HG02840 (cell line): ENCODE results near the gene POC5.

ENCODE experiments used
- ATAC-seq: cut with Tn5 transposase; IDR thresholded peaks from one replicate; pipeline ENCODE4 v1.9.1; 2021; ENCODE audit warnings: mild to moderate bottlenecking, moderate library complexity, moderate number of reproducible peaks; ENCODE audit not compliant: unreplicated experiment, low FRiP score

Gene POC5

DNA sequence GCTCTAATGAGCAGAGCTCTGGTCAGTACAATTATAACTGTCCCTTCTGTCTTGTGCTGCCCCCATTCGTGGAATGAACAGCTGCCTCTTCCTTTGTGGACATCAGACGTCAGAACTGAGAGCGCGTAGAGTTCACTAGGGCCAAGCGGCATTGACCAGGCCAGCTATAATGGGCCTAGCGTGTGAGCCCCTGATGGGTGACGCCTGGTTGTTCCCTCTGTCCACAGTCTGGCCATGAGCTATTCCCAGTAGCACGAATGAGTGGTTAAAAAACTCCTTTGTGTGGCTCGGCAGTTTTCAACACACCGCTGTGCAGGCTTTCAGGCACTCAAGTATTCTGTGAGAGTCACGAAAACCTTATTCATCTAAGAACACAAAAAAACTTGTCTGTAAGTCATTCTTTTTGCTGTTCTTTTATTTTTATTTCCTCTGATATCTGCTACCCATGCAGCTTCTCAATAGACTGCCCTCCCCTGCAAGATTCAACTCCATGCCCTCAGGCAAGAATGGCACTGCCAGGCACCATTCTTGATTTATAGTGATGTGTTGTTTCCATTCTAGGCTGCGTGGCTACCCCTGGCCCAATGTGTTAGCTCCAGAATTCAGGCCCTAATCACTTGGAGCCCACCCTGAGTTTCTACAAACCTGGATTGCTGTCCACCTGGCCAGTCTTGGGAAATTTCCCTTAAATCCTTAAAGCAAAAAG lies 53.5 kb downstream of the POC5 start:
- ATAC-seq = no peak

DNA sequence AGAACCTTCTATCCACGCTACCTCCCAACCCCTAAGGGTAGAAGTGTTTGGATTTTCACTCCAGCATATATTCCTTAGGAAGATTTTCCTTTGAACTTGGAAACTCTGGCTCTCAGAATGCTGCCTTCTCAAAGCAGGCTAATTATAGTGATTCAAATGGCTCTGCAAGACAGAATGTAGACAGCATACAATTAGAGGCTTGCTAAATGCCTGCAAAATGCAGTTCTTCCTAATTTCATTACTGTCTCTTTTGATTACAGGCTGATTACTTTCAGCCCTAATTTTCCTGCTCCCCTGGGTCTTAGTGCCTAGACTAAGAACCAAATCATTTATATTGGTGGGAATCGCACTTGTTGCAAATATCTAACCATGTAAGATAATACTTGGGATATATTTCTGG lies 55.2 kb downstream of the POC5 start:
- no peak for ATAC-seq

DNA sequence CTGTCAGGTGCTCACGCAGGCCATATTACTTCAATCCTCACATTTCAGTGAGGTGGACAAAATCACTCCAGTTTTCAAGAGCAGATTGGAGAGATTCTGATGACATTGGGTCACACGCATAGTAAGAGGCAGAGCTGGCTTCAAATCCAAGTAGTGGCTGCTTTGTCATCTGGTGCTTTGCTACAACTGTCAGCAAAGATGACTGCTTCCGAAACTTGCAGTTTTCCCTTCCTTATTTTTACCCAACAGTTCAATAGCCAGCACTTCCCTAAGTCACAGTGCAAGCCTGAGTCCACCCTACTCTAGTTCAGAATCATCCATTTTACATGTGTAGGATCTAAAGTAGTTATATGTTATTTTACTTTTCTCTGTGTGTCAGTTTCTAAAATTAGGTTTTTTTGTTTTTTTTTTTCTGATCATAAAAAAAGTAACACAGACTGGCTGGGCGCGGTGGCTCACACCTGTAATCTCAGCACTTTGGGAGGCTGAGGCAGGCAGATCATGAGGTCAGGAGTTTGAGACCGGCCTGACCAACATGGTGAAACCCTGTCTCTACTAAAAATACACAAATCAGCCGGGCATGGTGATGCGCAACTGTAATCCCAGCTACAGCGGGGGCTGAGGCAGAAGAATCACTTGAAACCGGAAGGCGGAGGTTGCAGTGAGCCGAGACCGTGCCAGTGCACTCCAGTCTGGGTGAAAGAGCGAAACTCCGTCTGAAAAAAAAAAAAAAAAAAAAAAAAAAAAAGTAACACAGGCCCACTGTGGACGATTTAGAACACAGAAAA lies 56.4 kb downstream of the POC5 start:
- ATAC-seq = no peak

DNA sequence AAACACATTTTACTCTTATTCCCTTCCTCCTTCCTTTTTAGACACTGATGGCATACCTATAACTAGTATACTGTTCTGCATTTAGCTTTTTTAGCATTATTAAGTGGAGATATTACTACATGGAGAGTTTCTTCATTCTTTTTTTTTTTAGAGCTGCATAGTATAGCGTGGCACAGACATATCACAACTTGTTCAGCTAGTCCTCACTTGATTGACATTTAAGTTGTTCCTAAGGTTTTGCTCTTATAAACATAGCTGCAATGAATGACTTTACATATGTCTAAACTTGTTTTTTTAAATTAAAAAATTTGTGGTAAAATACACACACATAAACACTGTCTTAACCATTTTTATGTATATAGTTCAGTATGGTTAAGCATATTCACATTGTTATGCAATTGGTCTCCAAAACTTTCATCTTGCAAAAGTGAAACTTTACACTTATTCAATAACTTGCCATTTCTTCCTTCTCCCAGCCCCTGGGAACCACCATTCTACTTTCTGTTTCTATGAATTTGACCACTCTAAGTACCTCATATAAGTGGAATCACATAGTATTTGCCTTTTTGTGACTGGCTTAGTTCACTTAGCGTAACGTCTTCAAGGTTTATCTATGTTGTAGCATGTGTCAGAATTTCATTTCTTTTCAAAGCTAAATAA lies 57.3 kb downstream of the POC5 start:
- no peak for ATAC-seq

DNA sequence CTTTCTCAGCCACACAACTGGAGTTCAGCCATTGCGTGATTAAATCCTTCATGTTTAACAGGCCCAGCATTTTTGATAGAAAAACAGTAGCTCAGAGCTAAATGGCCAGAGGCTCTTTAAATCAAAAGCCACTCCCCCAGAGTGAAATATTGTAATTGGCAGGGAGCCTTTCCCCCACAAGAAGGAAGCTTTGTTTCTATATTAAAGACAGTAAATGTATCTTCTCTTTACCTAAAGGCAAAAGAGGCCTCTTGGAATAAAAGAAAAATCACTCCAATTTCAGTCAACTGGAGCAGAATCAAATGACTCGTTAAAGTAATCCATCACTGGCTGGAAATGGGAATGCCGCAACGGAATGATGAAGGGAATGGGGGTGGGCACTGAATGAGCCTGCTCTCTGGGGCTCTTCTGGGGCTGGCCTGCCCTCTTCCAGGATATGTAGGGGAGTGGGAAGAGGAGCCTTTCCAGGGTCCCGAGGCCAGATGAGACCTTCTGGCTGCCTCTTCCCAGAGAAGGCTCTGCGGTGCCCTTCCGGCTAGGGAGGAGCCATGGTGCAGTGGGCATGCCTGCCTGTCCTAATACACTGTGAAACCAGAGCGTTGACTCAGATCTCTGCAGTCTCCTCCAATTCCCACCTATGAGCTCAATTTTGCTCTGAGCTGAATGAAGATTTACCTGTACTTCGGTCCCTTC lies 60.8 kb downstream of the POC5 start:
- ATAC-seq = no peak

DNA sequence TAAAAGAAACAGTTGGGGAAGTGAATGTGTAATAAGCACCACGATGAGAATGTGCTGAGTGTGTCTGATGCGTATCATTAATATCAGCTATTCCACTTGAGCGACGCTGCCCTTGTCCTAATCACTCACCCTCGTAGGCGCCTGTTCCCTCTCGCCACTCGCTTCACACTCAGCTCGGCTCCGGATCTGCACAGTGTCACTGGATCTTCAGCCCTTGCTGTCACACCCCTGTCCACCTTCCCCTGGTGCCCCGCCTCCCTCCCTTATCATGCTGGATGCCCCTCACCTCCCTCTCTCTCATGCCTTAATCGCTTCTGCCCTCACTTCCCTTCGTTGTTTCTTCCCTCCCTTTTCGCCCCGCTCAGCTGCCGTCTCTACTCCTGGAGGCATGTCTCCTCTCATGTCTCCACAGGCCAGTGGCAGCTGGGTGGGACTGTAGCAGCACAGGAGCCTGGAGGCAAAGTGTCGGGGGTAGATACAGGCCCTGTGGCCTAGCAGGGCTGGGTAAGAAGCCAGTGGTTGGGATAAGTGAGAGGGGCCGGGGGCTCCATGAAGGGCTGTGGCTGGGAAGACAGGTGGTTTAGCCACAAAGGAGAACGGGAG lies 62.4 kb downstream of the POC5 start:
- no peak for ATAC-seq

DNA sequence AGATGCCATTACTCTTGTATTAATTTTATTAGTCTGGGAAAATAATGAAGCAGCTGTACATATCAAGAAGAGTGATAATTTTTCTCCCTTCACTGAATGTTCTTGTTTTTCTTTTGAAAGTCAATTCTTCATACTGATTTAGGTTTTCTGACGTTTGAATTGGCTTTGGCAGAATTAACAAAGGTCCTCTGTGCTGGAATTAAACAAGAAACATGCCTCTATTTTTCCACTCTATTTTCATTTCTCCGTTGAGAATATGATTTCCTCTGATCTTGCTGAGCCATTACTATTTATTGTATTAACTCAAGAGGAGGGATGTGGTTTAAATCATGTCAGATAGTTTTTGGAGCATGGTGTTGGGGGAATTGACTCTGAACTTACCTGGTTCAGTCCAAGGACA lies 63.7 kb downstream of the POC5 start:
- no peak for ATAC-seq

DNA sequence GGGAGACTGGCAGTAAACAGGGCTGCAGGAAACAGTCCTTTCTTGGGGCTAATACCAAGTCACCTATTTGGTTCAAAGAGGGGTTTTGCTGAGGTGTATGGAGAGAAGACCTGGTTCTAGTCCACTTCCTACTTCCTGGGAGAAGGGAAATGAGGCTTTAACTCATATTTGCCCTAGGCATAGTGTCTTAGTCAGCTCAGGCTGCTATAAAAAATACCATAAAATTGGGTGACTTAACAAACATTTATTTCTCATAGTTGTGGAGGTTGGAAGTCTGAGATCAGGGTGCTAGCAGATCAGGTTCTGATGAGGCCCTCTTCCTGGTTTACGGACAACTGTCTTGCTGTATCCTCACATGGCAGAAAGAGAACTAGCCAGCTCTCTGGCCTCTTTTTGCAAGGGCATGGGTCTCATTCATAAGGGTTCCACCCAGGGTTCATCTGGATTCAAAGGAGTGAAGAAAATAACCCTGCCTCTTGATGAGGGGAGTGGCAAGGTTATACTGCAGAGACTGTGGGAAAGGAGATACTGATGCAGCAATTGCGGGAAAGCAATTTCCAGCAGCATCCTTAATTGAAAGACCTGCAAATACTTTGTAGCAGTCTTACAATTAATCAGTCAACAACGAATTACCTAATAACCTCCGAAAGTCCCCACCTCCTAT lies 65.5 kb downstream of the POC5 start:
- no peak for ATAC-seq

DNA sequence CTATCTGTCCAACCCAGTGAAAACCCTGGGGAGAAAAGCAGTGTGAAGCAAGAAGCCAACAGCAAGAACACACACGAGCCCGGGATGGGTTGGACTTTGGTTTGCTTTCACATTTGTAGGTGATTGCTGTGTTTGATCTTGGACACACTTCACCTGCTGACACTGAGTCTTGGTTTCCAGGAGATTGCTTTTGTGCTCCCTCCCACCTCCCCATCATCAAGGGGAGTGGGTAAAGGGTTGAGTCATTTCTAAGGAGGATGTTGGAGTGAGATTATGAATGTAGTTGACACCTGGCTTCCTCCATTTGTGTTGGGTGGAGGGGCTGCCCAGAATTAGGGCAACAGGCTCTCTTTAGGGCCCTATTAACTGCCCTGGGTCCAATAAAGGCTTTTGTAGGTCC lies 68.5 kb downstream of the POC5 start:
- ATAC-seq = no peak

DNA sequence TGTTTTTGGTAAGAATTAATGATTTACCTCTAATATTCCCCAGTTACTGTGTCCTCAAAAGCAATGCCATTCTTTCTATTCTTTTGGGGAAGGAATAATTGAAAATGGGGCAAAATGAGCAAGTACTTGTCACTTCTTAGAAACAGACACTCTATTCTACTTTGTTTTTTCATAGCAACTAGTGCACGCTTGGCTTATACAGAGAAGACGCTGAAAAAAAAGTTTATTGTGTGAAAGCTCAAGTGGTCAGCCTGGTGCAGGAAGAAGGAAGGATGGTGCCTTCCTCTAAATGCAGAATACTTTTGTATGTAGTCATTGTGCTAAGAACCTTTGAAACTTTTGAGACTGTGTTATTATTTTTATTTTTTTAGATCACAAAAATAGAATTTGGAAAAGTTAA lies 76.4 kb downstream of the POC5 start:
- ATAC-seq = no peak

DNA sequence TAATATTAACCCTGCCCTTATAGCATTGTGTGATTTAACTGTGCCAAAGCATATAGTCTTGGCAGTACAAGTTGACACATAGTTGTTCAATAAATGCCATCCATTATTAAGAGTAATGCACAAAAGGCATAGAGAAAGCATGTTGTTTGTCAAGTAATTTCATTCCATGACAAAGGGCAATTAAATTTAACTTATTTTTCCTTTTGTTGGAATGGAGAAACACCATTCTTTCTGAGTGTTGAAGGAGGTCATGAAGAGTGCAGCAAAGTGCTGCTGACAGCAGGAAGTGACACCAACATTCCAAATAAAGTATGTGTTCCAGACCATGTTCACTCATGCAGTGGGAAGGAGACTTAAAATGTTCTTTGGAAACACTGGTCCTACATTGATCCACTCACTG lies 76.8 kb downstream of the POC5 start:
- ATAC-seq = no peak

DNA sequence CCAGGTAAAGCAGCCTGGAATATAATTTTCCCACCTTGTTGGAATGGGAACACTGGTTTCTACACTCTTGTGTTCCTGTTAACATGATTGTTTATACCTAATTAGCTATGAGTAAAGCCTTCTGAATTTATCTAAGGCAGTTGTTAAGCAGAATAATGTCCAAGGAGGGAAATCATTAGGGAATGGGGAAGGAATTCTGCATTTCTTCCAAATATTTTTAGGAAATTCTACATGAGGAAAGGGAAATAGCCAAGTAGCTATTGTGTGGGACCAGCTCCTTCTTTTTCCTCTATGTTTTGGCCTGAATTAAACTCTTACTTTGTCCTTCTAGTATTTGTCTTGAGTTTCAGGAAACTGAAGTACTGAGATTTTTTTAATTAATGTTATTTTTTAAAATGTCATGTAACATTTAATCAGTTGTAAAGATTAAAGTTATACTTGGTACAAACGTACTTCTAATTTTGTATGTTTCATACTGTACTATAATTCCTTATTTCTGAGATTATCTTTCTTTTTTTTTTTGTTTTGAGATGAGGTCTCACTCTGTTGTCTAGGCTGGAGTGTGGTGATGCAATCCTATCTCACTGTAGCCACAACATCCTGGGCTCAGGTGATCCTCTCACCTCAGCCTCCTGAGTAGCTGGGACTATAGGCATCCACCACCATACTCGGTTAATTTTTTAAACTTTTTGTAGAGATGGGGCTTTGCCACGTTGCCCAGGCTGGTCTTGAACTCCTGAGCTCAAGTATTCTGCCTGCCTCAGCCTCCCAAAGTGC lies 77.5 kb downstream of the POC5 start:
- no peak for ATAC-seq

DNA sequence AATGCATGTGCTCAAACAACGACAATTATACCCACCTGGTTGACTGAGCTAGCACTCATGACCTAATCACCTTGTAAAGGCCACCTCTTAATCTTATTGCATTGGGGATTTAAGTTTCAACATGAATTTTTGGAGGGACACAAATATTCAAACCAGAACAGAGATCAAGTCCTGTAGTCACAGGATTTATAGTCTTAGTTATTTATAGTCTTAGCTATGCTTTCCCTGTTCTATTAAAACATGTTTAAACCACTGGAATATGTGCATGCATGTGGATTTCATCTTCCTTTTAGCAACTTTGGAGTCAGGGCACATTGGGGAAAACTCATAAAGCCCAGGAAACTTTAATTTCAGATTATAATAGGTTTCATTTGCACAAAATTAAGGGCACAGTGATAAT lies 79.3 kb downstream of the POC5 start:
- no peak for ATAC-seq

DNA sequence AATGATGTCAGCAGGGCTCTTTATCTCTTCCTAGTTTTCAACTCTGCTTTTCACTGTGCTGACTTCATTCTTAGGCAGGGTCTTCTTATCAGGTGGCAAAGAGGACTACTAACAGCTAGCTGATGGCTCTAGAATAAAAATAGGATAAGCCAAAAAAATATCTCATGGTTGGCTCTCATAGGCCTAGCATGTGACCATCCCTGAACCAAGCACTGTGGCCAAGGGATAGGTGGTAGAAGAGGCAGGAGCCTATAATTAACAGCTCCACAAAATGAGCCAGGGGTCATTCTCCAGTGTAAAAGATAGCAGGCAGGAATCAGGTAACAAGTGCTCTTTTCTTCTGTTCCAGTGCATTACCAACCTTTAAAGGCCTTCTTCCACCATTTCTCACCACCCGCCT lies 84.9 kb downstream of the POC5 start:
- no peak for ATAC-seq

DNA sequence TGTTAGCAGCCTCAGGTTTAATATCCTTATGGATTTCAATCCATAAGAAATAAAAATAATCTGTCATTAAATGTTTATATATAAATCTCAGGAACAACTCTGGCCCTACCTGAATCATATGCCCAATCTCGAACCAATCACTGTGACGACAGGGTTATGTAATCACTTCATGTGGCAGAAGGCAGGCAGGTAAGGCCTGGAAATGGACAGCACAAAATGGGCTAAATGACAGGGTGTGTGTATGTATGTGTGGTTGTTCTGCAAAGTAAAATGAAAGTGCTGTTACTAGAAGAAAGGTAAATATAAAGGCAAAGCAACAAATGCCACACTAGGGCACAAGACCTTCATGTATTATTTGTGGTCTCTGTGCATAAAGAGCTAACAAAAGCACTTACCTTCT lies 86.4 kb downstream of the POC5 start:
- no peak for ATAC-seq

DNA sequence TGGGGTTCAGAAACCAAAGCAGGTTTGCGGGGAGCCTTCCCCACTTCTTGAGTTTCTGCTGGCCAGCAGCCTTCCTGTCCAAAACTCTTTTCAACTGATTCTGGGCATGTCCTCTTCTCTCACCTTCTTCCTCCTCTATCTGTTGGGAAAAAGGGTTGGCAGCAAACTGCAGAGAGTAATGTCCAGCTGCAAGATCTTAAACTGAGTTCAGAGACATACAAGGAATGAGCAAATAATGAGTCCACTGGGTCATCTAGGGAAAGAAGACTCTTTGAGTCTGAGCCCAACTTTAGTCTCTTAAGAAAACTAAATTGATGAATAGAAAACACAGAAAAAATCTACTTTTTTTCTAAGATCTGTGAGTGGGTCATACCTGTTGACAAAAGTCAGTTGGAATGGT lies 89.4 kb downstream of the POC5 start:
- no peak for ATAC-seq

DNA sequence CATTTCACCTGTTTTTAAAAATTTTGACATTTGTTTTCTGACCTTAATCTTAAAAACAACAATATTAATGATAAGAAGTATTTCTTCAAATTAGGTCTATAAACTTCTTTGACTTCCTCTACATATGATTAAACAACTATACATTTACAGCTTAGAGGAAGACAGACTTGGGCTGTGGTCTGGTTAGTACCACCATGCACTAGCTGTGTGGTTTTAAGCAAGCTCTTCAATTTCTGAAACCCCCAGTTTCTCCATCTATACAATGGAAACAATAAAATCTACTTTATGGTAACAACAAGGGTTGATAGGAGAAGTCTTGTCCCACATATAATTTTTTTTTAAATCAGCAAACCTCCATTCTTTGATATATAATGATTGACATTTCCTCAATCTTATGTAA lies 90.3 kb downstream of the POC5 start:
- ATAC-seq = no peak
